T-helper 2 cell treated with Interferon-gamma antibody and Interleukin-4, amounts not matched to agents 100 ng/mL and 5 ng/mL, for 36 hours (primary cell): ENCODE measurements around the gene PTCH2. TPM values are rescaled to one million over a fixed set of nuclear protein-coding genes. Genes with fewer than 3 reads are reported as not detected.

Experiments used
- intact Hi-C: fragments of 100-400 bp; cut with micrococcal nuclease; formaldehyde crosslinking; loops from one replicate; pipeline ENCODE4 v1.15.1; 2023
- total RNA-seq: library from RNA; stranded (reverse); gene quantifications from 2 replicates; pipeline ENCODE4 v1.2.3, GENCODE V29; 2022

The PTCH2 gene
- total RNA-seq, 1 donor from 2014 or later = 0.84 TPM

- intact Hi-C loops = loop anchor here (1.0 to 5.0 kb wide), 2 partner anchors 34 to 227 kb away; partner anchors contain the start of genes HECTD3 and UROD
These were observed 57.4 kb downstream of the PTCH2 start for GRCh38 chr1:44785501-44786137.

GRCh38 chr1:44785029-44785380 lies 58.0 kb downstream of the PTCH2 start:
- intact Hi-C loops = loop anchor here (5.0 kb wide), 1 partner anchor 227 kb away; the partner anchor contains the start of genes HECTD3 and UROD

- intact Hi-C loops = loop anchor here (5.0 kb wide), 1 partner anchor 228 kb away; the partner anchor contains the start of genes HECTD3 and UROD
These were observed 58.7 kb downstream of the PTCH2 start for GRCh38 chr1:44784094-44785028.

- intact Hi-C loops = no loop called here
These were observed 59.4 kb downstream of the PTCH2 start for GRCh38 chr1:44783697-44784093.

- intact Hi-C loops = no loop called here
These were observed 62.4 kb downstream of the PTCH2 start for GRCh38 chr1:44780583-44781121.

- intact Hi-C loops = no loop called here
These were observed 64.1 kb downstream of the PTCH2 start for GRCh38 chr1:44778705-44779576.

- intact Hi-C loops = no loop called here
These were observed 65.0 kb downstream of the PTCH2 start for GRCh38 chr1:44777969-44778635.

- intact Hi-C loops = no loop called here
These were observed 65.5 kb downstream of the PTCH2 start for GRCh38 chr1:44777547-44777946.

- intact Hi-C loops = no loop called here
These were observed 66.4 kb downstream of the PTCH2 start for GRCh38 chr1:44776730-44777068.

GRCh38 chr1:44775930-44776729 lies 66.9 kb downstream of the PTCH2 start:
- intact Hi-C loops = loop anchor here (1.0 to 2.0 kb wide), 3 partner anchors 25 to 45 kb away; partner anchors contain the start of genes KIF2C, PLK3 and RNU5D-1

- intact Hi-C loops = loop anchor here (1.0 to 2.0 kb wide), 3 partner anchors 25 to 44 kb away; partner anchors contain the start of genes KIF2C, PLK3 and RNU5D-1
These were observed 67.7 kb downstream of the PTCH2 start, which contains the start of gene RPS8 for GRCh38 chr1:44775078-44775929. TSS of gene RPS8 (plus strand) at chr1:44775540. CDS start at chr1:44775597, 57 bp downstream.

Other genes with a start within 250 kb of the PTCH2 start
- 3.4 and 4.0 TPM in 2 replicates for gene TMEM53, start 168.8 kb downstream of the PTCH2 start, total RNA-seq
- 93.6 and 94.5 TPM in 2 replicates for gene ARMH1, start 168.5 kb downstream of the PTCH2 start, total RNA-seq
- not detected in 2 replicates for gene RNU5D-1, start 112.1 kb downstream of the PTCH2 start, total RNA-seq
- gene KIF2C, start 103.4 kb downstream of the PTCH2 start, total RNA-seq = 89.3 and 89.7 TPM in 2 replicates
- 2,139 and 2,183 TPM in 2 replicates for gene RPS8, start 67.7 kb downstream of the PTCH2 start, total RNA-seq
- 0.55 TPM in 2 replicates for gene BEST4, start 55.1 kb downstream of the PTCH2 start, total RNA-seq
- gene PLK3, start 42.9 kb downstream of the PTCH2 start, total RNA-seq = 74.1 and 77.8 TPM in 2 replicates
- 0.34 and 0.73 TPM in 2 replicates for gene DYNLT4, start 35.9 kb downstream of the PTCH2 start, total RNA-seq
- 8.8 and 9.7 TPM in 2 replicates for gene BTBD19, start 34.7 kb downstream of the PTCH2 start, total RNA-seq
- gene EIF2B3, start 143.3 kb upstream of the PTCH2 start, total RNA-seq = 27.9 and 29.6 TPM in 2 replicates
- gene HECTD3, start 168.1 kb upstream of the PTCH2 start, total RNA-seq = 32.3 and 35.0 TPM in 2 replicates
- gene UROD, start 169.0 kb upstream of the PTCH2 start, total RNA-seq = 62.1 and 64.5 TPM in 2 replicates